Ishikawa (cell line): ENCODE data around the gene CHRNA4.

ENCODE experiments used
- CEBPB ChIP-seq: IDR thresholded peaks from 2 replicates; pipeline ENCODE4 v1.6.1; 2012
- CREB1 ChIP-seq: IDR thresholded peaks from 2 replicates; pipeline ENCODE4 v1.6.1; 2012; ENCODE audit warnings: low read depth
- EP300 ChIP-seq: IDR thresholded peaks from 2 replicates; pipeline ENCODE4 v1.6.1; 2012; ENCODE audit warnings: borderline replicate concordance
- FOXM1 ChIP-seq: IDR thresholded peaks from 2 replicates; pipeline ENCODE4 v1.6.1; 2012; ENCODE audit warnings: low read depth, borderline replicate concordance
- RAD21 ChIP-seq: IDR thresholded peaks from 2 replicates; pipeline ENCODE4 v1.6.1; 2012; ENCODE audit warnings: low read depth
- TAF1 ChIP-seq: IDR thresholded peaks from 2 replicates; pipeline ENCODE4 v1.6.1; 2012; ENCODE audit warnings: low read depth, mild to moderate bottlenecking
- YY1 ChIP-seq: IDR thresholded peaks from 2 replicates; pipeline ENCODE4 v1.6.1; 2012; ENCODE audit warnings: low read depth
- TF ChIP-seq, protein P1 (sequence below): IDR thresholded peaks from 2 replicates; pipeline ENCODE4 v1.6.1; 2012; ENCODE audit warnings: low read depth, mild to moderate bottlenecking
- TF ChIP-seq, protein P2 (sequence below): IDR thresholded peaks from 2 replicates; pipeline ENCODE4 v1.6.1; 2012

DNA sequence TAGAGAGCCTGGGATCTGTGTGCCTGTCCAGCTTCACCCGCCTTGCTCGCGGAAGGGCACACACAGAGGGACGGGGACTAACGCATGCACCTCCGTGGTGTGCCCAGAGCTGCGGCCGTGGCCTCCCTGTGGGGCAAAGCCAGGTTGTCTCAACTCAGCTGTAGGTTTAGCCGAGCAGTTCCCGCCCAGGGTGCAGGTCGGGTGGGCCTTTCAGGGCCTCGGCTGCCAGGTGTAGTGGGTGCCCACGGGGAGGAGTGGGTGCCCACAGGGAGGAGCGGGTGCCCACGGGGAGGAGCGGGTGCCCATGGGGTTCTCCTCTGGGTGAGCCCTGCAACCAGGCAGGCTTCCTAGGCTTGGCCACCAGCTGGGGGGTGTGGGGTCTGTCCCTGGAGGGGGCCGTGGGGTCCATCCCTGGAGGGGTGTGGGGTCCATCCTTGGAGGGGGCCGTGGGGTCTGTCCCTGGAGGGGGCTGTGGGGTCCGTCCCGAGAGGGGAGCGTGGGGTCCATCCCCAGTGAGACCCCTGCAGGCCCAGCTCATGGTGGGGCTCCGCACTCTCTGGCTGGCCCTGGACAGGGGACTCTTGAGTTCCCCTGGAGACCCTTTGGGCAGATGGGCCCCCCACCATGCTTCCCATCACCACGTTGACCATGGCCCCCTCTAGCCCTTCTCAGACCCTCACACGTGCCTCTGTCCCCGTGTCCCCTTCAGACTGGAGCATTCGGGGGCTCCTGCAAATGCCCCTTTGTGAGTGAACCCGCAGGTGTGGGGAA, 37.8 kb upstream of the CHRNA4 start:
- TF ChIP-seq EP300 (no peak), FOXM1 (no peak), YY1 (no peak), TAF1 (no peak), RAD21 (no peak), CREB1 (no peak), CEBPB (no peak)
- TF ChIP-seq, protein P1, sequence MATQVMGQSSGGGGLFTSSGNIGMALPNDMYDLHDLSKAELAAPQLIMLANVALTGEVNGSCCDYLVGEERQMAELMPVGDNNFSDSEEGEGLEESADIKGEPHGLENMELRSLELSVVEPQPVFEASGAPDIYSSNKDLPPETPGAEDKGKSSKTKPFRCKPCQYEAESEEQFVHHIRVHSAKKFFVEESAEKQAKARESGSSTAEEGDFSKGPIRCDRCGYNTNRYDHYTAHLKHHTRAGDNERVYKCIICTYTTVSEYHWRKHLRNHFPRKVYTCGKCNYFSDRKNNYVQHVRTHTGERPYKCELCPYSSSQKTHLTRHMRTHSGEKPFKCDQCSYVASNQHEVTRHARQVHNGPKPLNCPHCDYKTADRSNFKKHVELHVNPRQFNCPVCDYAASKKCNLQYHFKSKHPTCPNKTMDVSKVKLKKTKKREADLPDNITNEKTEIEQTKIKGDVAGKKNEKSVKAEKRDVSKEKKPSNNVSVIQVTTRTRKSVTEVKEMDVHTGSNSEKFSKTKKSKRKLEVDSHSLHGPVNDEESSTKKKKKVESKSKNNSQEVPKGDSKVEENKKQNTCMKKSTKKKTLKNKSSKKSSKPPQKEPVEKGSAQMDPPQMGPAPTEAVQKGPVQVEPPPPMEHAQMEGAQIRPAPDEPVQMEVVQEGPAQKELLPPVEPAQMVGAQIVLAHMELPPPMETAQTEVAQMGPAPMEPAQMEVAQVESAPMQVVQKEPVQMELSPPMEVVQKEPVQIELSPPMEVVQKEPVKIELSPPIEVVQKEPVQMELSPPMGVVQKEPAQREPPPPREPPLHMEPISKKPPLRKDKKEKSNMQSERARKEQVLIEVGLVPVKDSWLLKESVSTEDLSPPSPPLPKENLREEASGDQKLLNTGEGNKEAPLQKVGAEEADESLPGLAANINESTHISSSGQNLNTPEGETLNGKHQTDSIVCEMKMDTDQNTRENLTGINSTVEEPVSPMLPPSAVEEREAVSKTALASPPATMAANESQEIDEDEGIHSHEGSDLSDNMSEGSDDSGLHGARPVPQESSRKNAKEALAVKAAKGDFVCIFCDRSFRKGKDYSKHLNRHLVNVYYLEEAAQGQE: no peak
- TF ChIP-seq, protein P2, sequence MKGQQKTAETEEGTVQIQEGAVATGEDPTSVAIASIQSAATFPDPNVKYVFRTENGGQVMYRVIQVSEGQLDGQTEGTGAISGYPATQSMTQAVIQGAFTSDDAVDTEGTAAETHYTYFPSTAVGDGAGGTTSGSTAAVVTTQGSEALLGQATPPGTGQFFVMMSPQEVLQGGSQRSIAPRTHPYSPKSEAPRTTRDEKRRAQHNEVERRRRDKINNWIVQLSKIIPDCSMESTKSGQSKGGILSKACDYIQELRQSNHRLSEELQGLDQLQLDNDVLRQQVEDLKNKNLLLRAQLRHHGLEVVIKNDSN: no peak
